Measurements from ENCODE around the gene ZNF383.
"Not testable (repeated sequence)": the region's sequence is repeated elsewhere in the genome, so short reads cannot be mapped to it uniquely, and the experiment has no call there.

Gene ZNF383

DNA sequence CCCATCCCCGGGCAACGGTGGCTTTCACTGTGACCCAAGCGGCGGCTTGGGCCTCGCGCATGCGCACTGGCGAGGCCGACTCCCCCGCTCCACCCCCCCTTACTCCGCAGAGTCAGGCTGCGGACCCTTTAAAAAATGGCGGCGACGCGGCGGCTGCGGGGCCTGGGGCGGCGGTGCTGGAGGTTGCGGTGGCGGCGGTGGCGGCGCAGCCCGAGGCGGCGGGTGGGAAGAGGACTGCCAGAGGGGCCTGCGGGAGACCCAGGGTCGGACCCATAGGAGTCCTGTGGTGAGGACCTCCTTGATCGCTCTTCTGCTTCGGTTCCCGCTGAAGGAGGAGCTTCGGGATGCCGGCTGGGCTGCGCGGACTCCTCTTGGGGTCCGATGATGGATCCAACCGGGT is 76.2 kb downstream of the ZNF383 start:
- DNase-seq, result not testable (repeated sequence)
